H9 (cell line): Measurements from ENCODE around the gene EXOC5. TPM values are rescaled to one million over a fixed set of nuclear protein-coding genes. Genes with fewer than 3 reads are reported as not detected.

Source experiments
- DNase-seq: peaks from one replicate; pipeline ENCODE4 v3.0.0-alpha.2; 2017
- H2AFZ ChIP-seq: one replicate; pipeline ENCODE4 v1.6.1; 2013; ENCODE audit warnings: mild to moderate bottlenecking, low read length, control low read depth, moderate library complexity
- H2AK5ac ChIP-seq: 2 replicates; pipeline ENCODE4 v1.6.1; 2013; ENCODE audit warnings: low read length, control low read depth, mixed read lengths; ENCODE audit not compliant: insufficient read length
- H2BK120ac ChIP-seq: one replicate; pipeline ENCODE4 v1.6.1; 2013; ENCODE audit warnings: low read depth, mild to moderate bottlenecking, low read length, control low read depth, inconsistent platforms; ENCODE audit not compliant: poor library complexity, severe bottlenecking
- H2BK12ac ChIP-seq: 2 replicates; pipeline ENCODE4 v1.6.1; 2013; ENCODE audit warnings: low read length, control low read depth, mixed read lengths, low read depth; ENCODE audit not compliant: insufficient read length
- H2BK15ac ChIP-seq: 2 replicates; pipeline ENCODE4 v1.6.1; 2013; ENCODE audit warnings: low read depth, low read length, control low read depth
- H2BK20ac ChIP-seq: one replicate; pipeline ENCODE4 v1.6.1; 2013; ENCODE audit warnings: low read depth, mild to moderate bottlenecking, low read length, control low read depth, inconsistent platforms; ENCODE audit not compliant: poor library complexity, severe bottlenecking
- H2BK5ac ChIP-seq: 2 replicates; pipeline ENCODE4 v1.6.1; 2013; ENCODE audit warnings: low read length, control low read depth, mixed read lengths; ENCODE audit not compliant: insufficient read length
- H3K14ac ChIP-seq: 2 replicates; pipeline ENCODE4 v1.6.1; 2013; ENCODE audit warnings: low read length, control low read depth; ENCODE audit not compliant: insufficient read depth
- H3K18ac ChIP-seq: 2 replicates; pipeline ENCODE4 v1.6.1; 2013; ENCODE audit warnings: low read depth, mild to moderate bottlenecking, mixed read lengths, low read length, control low read depth; ENCODE audit not compliant: insufficient read length
- H3K23ac ChIP-seq: 2 replicates; pipeline ENCODE4 v1.6.1; 2013; ENCODE audit warnings: low read length, control low read depth, mixed read lengths, low read depth; ENCODE audit not compliant: insufficient read length
- H3K23me2 ChIP-seq: 2 replicates; pipeline ENCODE4 v1.6.1; 2013; ENCODE audit warnings: low read depth, mild to moderate bottlenecking, mixed read lengths, low read length, control low read depth; ENCODE audit not compliant: insufficient read length, poor library complexity, severe bottlenecking
- H3K27ac ChIP-seq: 2 replicates; pipeline ENCODE4 v1.5.1; 2013; ENCODE audit warnings: low read length, control low read depth, mixed read lengths, low read depth; ENCODE audit not compliant: insufficient read length
- H3K27me3 ChIP-seq: 2 replicates; pipeline ENCODE4 v1.6.1; 2013; ENCODE audit warnings: low read length, control low read depth, inconsistent platforms; ENCODE audit not compliant: insufficient read depth
- H3K4ac ChIP-seq: 2 replicates; pipeline ENCODE4 v1.6.1; 2013; ENCODE audit warnings: low read depth, mild to moderate bottlenecking, control low read depth, inconsistent platforms, low read length, moderate library complexity
- H3K4me1 ChIP-seq: 2 replicates; pipeline ENCODE4 v1.6.1; 2013; ENCODE audit warnings: low read length, control low read depth, inconsistent platforms; ENCODE audit not compliant: insufficient read depth
- H3K4me2 ChIP-seq: 2 replicates; pipeline ENCODE4 v1.6.1; 2013; ENCODE audit warnings: low read length, control low read depth, mixed read lengths; ENCODE audit not compliant: insufficient read length, insufficient read depth
- H3K56ac ChIP-seq: 2 replicates; pipeline ENCODE4 v1.6.1; 2013; ENCODE audit warnings: low read depth, mild to moderate bottlenecking, mixed read lengths, low read length, control low read depth; ENCODE audit not compliant: insufficient read length
- H3K79me1 ChIP-seq: 2 replicates; pipeline ENCODE4 v1.6.1; 2013; ENCODE audit warnings: low read depth, mild to moderate bottlenecking, moderate library complexity, low read length, control low read depth, inconsistent platforms; ENCODE audit not compliant: insufficient read depth, poor library complexity, severe bottlenecking
- H3K79me2 ChIP-seq: 2 replicates; pipeline ENCODE4 v1.6.1; 2013; ENCODE audit warnings: low read length, control low read depth, inconsistent platforms; ENCODE audit not compliant: insufficient read depth
- H3K9ac ChIP-seq: 2 replicates; pipeline ENCODE4 v1.6.1; 2013; ENCODE audit warnings: low read length, control low read depth, mixed read lengths; ENCODE audit not compliant: insufficient read length; ENCODE audit errors: extremely low read depth
- H3K9me3 ChIP-seq: one replicate; pipeline ENCODE4 v1.6.1; 2013; ENCODE audit warnings: low read depth, low read length, inconsistent platforms; ENCODE audit not compliant: control insufficient read depth
- H3T11ph ChIP-seq: one replicate; pipeline ENCODE4 v1.6.1; 2013; ENCODE audit warnings: mild to moderate bottlenecking, low read length, control low read depth, inconsistent platforms
- H4K20me1 ChIP-seq: one replicate; pipeline ENCODE4 v1.6.1; 2013; ENCODE audit not compliant: control insufficient read depth, insufficient read length, insufficient read depth
- H4K5ac ChIP-seq: 2 replicates; pipeline ENCODE4 v1.6.1; 2013; ENCODE audit warnings: low read depth, mild to moderate bottlenecking, mixed read lengths, low read length, control low read depth; ENCODE audit not compliant: insufficient read length
- H4K8ac ChIP-seq: replicated peaks from 2 replicates; pipeline ENCODE4 v1.6.1; 2013; ENCODE audit warnings: low read length, control low read depth, mixed read lengths, low read depth; ENCODE audit not compliant: insufficient read length
- H4K91ac ChIP-seq: 2 replicates; pipeline ENCODE4 v1.6.1; 2013; ENCODE audit warnings: low read depth, mild to moderate bottlenecking, moderate library complexity, mixed read lengths, low read length, control low read depth; ENCODE audit not compliant: insufficient read length
- H3K27ac Mint-ChIP-seq, 3 experiments: 2 replicates in 2 of 3; 3 replicates in 1 of 3; pipeline ENCODE4 v1.8.0; 2020 to 2021; ENCODE audit warnings: mixed read lengths in 3 of 3, mild to moderate bottlenecking in 1 of 3, moderate library complexity in 1 of 3
- H3K27me3 Mint-ChIP-seq: 2 replicates; pipeline ENCODE4 v1.8.0; 2021; ENCODE audit warnings: low read depth, mild to moderate bottlenecking, moderate library complexity, mixed read lengths
- H3K36me3 Mint-ChIP-seq, 3 experiments: 2 replicates in 2 of 3; 3 replicates in 1 of 3; pipeline ENCODE4 v1.8.0; 2020 to 2021; ENCODE audit warnings: low read depth in 3 of 3, mixed read lengths in 3 of 3; ENCODE audit not compliant: insufficient read depth in 1 of 3
- H3K4me1 Mint-ChIP-seq, 2 experiments: 2 replicates each; pipeline ENCODE4 v1.8.0; 2020; ENCODE audit warnings: mixed read lengths in 2 of 2
- H3K4me3 Mint-ChIP-seq, 2 experiments: 2 replicates in 1 of 2; 3 replicates in 1 of 2; pipeline ENCODE4 v1.8.0; 2020 to 2021; ENCODE audit warnings: mild to moderate bottlenecking in 2 of 2, mixed read lengths in 2 of 2, moderate library complexity in 1 of 2
- H3K9me3 Mint-ChIP-seq, 2 experiments: 2 replicates in 1 of 2; 3 replicates in 1 of 2; pipeline ENCODE4 v1.8.0; 2020; ENCODE audit warnings: mild to moderate bottlenecking in 2 of 2, mixed read lengths in 2 of 2, moderate library complexity in 1 of 2
- CTCF ChIP-seq: fragments of 200-600 bp; sonication (generic); conservative IDR thresholded peaks from 3 replicates; pipeline ENCODE4 v1.8.0; 2021; ENCODE audit warnings: antibody characterized with exemption, mild to moderate bottlenecking
- WGBS: extraction: QIAGEN DNeasy Blood & Tissue Kit; methylation state at CpG from one replicate; pipeline ENCODE4 v1.1.7; 2013; ENCODE audit warnings: missing lambda C conversion rate, low lambda C conversion rate, mixed read lengths; ENCODE audit not compliant: insufficient read length; ENCODE audit errors: extremely low coverage; 5-methylcytosine and 5-hydroxymethylcytosine counted together
- total RNA-seq: library from RNA; stranded (reverse); gene quantifications from 2 replicates; pipeline ENCODE4 v1.2.1, GENCODE V29; 2021

Gene EXOC5
- total RNA-seq, 1 experiment from 2014 or later: 92.9 TPM

- H3K36me3 Mint-ChIP-seq: no peaks in the 10 kb centered on the region
- Histone ChIP-seq H3K79me2 (no peaks in the 10 kb centered on the region), H3K4ac (no peak overlapping the region), H2BK20ac (no peak overlapping the region), H4K8ac (no peak overlapping the region), H3K9ac (no peak overlapping the region), H2AK5ac (no peak overlapping the region), H3K27me3 (no peaks in the 10 kb centered on the region), H3K27ac (no peak overlapping the region), H2BK5ac (no peak overlapping the region), H3K14ac (no peak overlapping the region), H2BK15ac (no peak overlapping the region), H3K4me2 (no peak overlapping the region), H3K9me3 (no peaks in the 10 kb centered on the region), H2BK120ac (no peak overlapping the region), H3K56ac (no peak overlapping the region), H4K20me1 (no peaks in the 10 kb centered on the region), H2AFZ (no peak overlapping the region), H4K91ac (no peak overlapping the region), H3K23me2 (no peaks in the 10 kb centered on the region), H3T11ph (no peak overlapping the region), H2BK12ac (no peak overlapping the region), H3K23ac (no peak overlapping the region), H3K4me1 (no peaks in the 10 kb centered on the region), H3K79me1 (no peaks in the 10 kb centered on the region), H4K5ac (no peak overlapping the region), H3K18ac (no peak overlapping the region)
- no CpG with 5 or more reads among the region's 7 CpGs for WGBS
- no peaks in the 10 kb centered on the region for H3K4me1 Mint-ChIP-seq
- no peak for TF ChIP-seq CTCF
- H3K4me3 Mint-ChIP-seq: no peak overlapping the region
- H3K27me3 Mint-ChIP-seq: no peaks in the 10 kb centered on the region
- no peak for DNase-seq
- no peak overlapping the region for H3K27ac Mint-ChIP-seq
- no peaks in the 10 kb centered on the region; a peak in 1 of 5 replicates for H3K9me3 Mint-ChIP-seq
Measured at GRCh38 chr14:57314396-57315089, 45.8 kb upstream of the EXOC5 start.
